HCT116 (cell line): ENCODE data around the gene CCDC197. TPM values are rescaled to one million over a fixed set of nuclear protein-coding genes. Genes with fewer than 3 reads are reported as not detected.

ENCODE experiments used
- ATAC-seq: fragments of 200-7000 bp; cut with Tn5 transposase; 2 replicates; pipeline ENCODE4 v1.9.1; 2020; ENCODE audit warnings: mild to moderate bottlenecking, moderate library complexity
- BruUV-seq: library from RNA; stranded (reverse); fragments of 400-500 nt; replicated peaks from 2 replicates; lab custom pipeline; 2021; lab: Mats Ljungman, UMichigan
- CTCF ChIA-PET: fragments of 300-600 bp; sonication (Branson Sonifier 250); formaldehyde crosslinking; loops from one replicate; lab custom pipeline; 2021; ENCODE audit warnings: antibody characterized with exemption; lab: Charles Lee
- POLR2A ChIA-PET: fragments of 300-600, 350-600 bp; sonication (Branson Sonifier 250); formaldehyde crosslinking; loops from one replicate; lab custom pipeline; 2021; ENCODE audit warnings: antibody characterized with exemption; lab: Charles Lee
- RAD21 ChIA-PET, 2 experiments: fragments of 300-600 bp; sonication (Branson Sonifier 250); formaldehyde crosslinking; loops; one replicate each; lab custom pipeline; 2023; ENCODE audit warnings: low total read pairs in 2 of 2; ENCODE audit not compliant: uncharacterized antibody in 2 of 2, unreplicated experiment in 2 of 2, low non-redundant PET in 1 of 2; lab: Charles Lee
- DNase-seq: peaks from one replicate; pipeline ENCODE4 v3.0.0-alpha.2; 2010; ENCODE audit warnings: low read depth, low spot score
- H2AFZ ChIP-seq: fragments of 200-600 bp; shearing (Covaris generic), sonication (generic); 2 replicates; pipeline ENCODE4 v1.6.1; 2017; ENCODE audit warnings: low read depth, mixed run types, mixed read lengths, antibody characterized with exemption, low read length; ENCODE audit not compliant: poor library complexity, severe bottlenecking
- H3K27ac ChIP-seq: 2 replicates; pipeline ENCODE4 v1.5.1; 2012; ENCODE audit warnings: low read depth, low read length
- H3K27me3 ChIP-seq: fragments of 200-600 bp; sonication (generic); 2 replicates; pipeline ENCODE4 v1.6.1; 2016; ENCODE audit warnings: mixed run types, low read length, mixed read lengths; ENCODE audit not compliant: insufficient read depth
- H3K36me3 ChIP-seq, 2 experiments: fragments of 200-500 bp in 1 of 2; fragments of 200-600 bp in 1 of 2; sonication (Bioruptor generic) in 1 of 2; sonication (generic) in 1 of 2; 2 replicates each; pipeline versions ENCODE4 v1.5.1 to v1.6.1; 2014 to 2016; ENCODE audit warnings: low read length in 2 of 2, inconsistent platforms in 1 of 2, mixed read lengths in 1 of 2, mixed run types in 1 of 2; ENCODE audit not compliant: insufficient read depth in 2 of 2, control insufficient read depth in 1 of 2
- H3K4me1 ChIP-seq, 2 experiments: fragments of 200-600 bp in 1 of 2; sonication (generic) in 1 of 2; 2 replicates each; pipeline versions ENCODE4 v1.5.1 to v1.6.1; 2012 to 2017; ENCODE audit warnings: low read length in 2 of 2, inconsistent platforms in 1 of 2, mild to moderate bottlenecking in 1 of 2, mixed read lengths in 1 of 2, mixed run types in 1 of 2, moderate library complexity in 1 of 2; ENCODE audit not compliant: insufficient read depth in 2 of 2, control insufficient read depth in 1 of 2
- H3K4me2 ChIP-seq: fragments of 200-600 bp; sonication (generic); 2 replicates; pipeline ENCODE4 v1.6.1; 2017; ENCODE audit warnings: mixed run types, low read length, mixed read lengths
- H3K4me3 ChIP-seq, 2 experiments: fragments of 200-600 bp in 1 of 2; sonication (generic) in 1 of 2; replicated peaks in 1 of 2; 2 replicates each; pipeline ENCODE4 v1.5.1; 2011 to 2016; ENCODE audit warnings: low read length in 2 of 2, control low read depth in 1 of 2, low read depth in 1 of 2, mild to moderate bottlenecking in 1 of 2, mixed read lengths in 1 of 2, mixed run types in 1 of 2
- H3K79me2 ChIP-seq: fragments of 200-600 bp; sonication (generic); 2 replicates; pipeline ENCODE4 v1.6.1; 2017; ENCODE audit warnings: mild to moderate bottlenecking, mixed run types, low read length, moderate library complexity, mixed read lengths; ENCODE audit not compliant: insufficient read depth
- H3K9ac ChIP-seq: fragments of 200-600 bp; sonication (generic); 2 replicates; pipeline ENCODE4 v1.6.1; 2016; ENCODE audit warnings: low read length, mixed read lengths
- H3K9me2 ChIP-seq: fragments of 200-600 bp; sonication (generic), shearing (Covaris generic); 2 replicates; pipeline ENCODE4 v1.6.1; 2017; ENCODE audit warnings: mixed run types, mild to moderate bottlenecking, moderate library complexity; ENCODE audit not compliant: insufficient read depth
- H3K9me3 ChIP-seq, 2 experiments: fragments of 200-500 bp in 1 of 2; fragments of 200-600 bp in 1 of 2; sonication (Bioruptor generic) in 1 of 2; sonication (generic) in 1 of 2; 2 replicates each; pipeline ENCODE4 v1.6.1; 2014 to 2017; ENCODE audit warnings: low read length in 2 of 2, mixed read lengths in 2 of 2, inconsistent platforms in 1 of 2, low read depth in 1 of 2, mild to moderate bottlenecking in 1 of 2, mixed run types in 1 of 2, moderate library complexity in 1 of 2; ENCODE audit not compliant: control insufficient read depth in 1 of 2, insufficient read depth in 1 of 2
- H4K20me1 ChIP-seq: fragments of 200-600 bp; sonication (generic), shearing (Covaris generic); 2 replicates; pipeline ENCODE4 v1.6.1; 2017; ENCODE audit warnings: mixed run types, mild to moderate bottlenecking, moderate library complexity; ENCODE audit not compliant: insufficient read depth
- CEBPB ChIP-seq: IDR thresholded peaks from 2 replicates; pipeline ENCODE4 v1.6.1; 2012; ENCODE audit warnings: low read depth
- ELF1 ChIP-seq: IDR thresholded peaks from 2 replicates; pipeline ENCODE4 v1.6.1; 2012; ENCODE audit warnings: low read depth, borderline replicate concordance
- EZH2phosphoT487 ChIP-seq: fragments of 200-600 bp; IDR thresholded peaks from 2 replicates; pipeline ENCODE4 v1.6.1; 2018; ENCODE audit warnings: antibody characterized with exemption, borderline replicate concordance
- RAD21 ChIP-seq: IDR thresholded peaks from 2 replicates; pipeline ENCODE4 v1.6.1; 2012; ENCODE audit warnings: low read depth, mild to moderate bottlenecking
- SIN3A ChIP-seq: IDR thresholded peaks from 2 replicates; pipeline ENCODE4 v1.6.1; 2012; ENCODE audit warnings: low read depth
- SP1 ChIP-seq: IDR thresholded peaks from 2 replicates; pipeline ENCODE4 v1.6.1; 2012; ENCODE audit warnings: low read depth
- SRF ChIP-seq: IDR thresholded peaks from 2 replicates; pipeline ENCODE4 v1.6.1; 2012; ENCODE audit warnings: low read depth
- ZBTB33 ChIP-seq: IDR thresholded peaks from 2 replicates; pipeline ENCODE4 v1.6.1; 2011; ENCODE audit warnings: mild to moderate bottlenecking, low read length, moderate library complexity; ENCODE audit not compliant: insufficient replicate concordance; ENCODE audit errors: extremely low read depth
- ZFX ChIP-seq: fragments of 450-650 bp; IDR thresholded peaks from 2 replicates; pipeline ENCODE4 v1.6.1; 2017
- intact Hi-C: fragments of 100-400 bp; cut with micrococcal nuclease; formaldehyde crosslinking; loops from 2 replicates; pipeline ENCODE4 v1.10.0; 2022
- total RNA-seq: library from RNA; stranded (reverse); gene quantifications from one replicate; pipeline ENCODE4 v1.2.1, GENCODE V29; 2021; ENCODE audit not compliant: unreplicated experiment

The CCDC197 gene
- total RNA-seq, 1 experiment from 2014 or later = not detected

GRCh38 chr14:93972618-93973205, 24.4 kb upstream of the CCDC197 start:
- Histone ChIP-seq H3K27ac (no peak overlapping the region), H3K36me3 (no peaks in the 10 kb centered on the region), H3K4me1 (peaks cover 0 to 7% of the 10 kb centered on the region in 2 experiments; a peak in 2 of 4 replicates), H3K9me3 (no peaks in the 10 kb centered on the region), H3K9ac (no peak overlapping the region), H4K20me1 (no peaks in the 10 kb centered on the region), H3K4me3 (no peak overlapping the region), H2AFZ (no peak overlapping the region), H3K79me2 (no peaks in the 10 kb centered on the region), H3K4me2 (no peak overlapping the region), H3K27me3 (no peaks in the 10 kb centered on the region), H3K9me2 (no peaks in the 10 kb centered on the region)
- POLR2A ChIA-PET = no interaction called here
- CTCF ChIA-PET = interaction anchor here (1.1 to 8.7 kb wide), 2 partner anchors 10 to 33 kb away, joined by 4 to 120 read pairs; no protein-coding TSS in a partner anchor
- RAD21 ChIA-PET = interaction anchor here in 1 of 2 experiments (1.2 kb wide), 1 partner anchor 33 kb away, joined by 4 read pairs; no protein-coding TSS in a partner anchor
- TF ChIP-seq SIN3A = no peak
- no peak for TF ChIP-seq ZBTB33
- no peak for TF ChIP-seq CEBPB
- TF ChIP-seq ELF1 = no peak
- TF ChIP-seq RAD21 = no peak
- TF ChIP-seq SRF = no peak
- TF ChIP-seq SP1 = no peak
- no peak for TF ChIP-seq EZH2phosphoT487
- TF ChIP-seq ZFX = no peak
- DNase-seq (no peak), ATAC-seq (no peak)
- no TSS peak for BruUV-seq
- intact Hi-C loops = no loop called here
